Right lobe of liver (tissue), 6 donors: ENCODE data around the gene MOAP1. TPM values are rescaled to one million over a fixed set of nuclear protein-coding genes. Genes with fewer than 3 reads are reported as not detected.
"Not testable (repeated sequence)": the region's sequence is repeated elsewhere in the genome, so short reads cannot be mapped to it uniquely, and the experiment has no call there.

ENCODE experiments used
- ATAC-seq, 4 donors: fragments of 200-7000 bp; cut with Tn5 transposase; one replicate each; pipeline ENCODE4 v1.9.1; 2020; ENCODE audit warnings: mild to moderate bottlenecking in 4 of 4, moderate library complexity in 4 of 4
- DNase-seq, 3 donors: peaks; one replicate each; pipeline ENCODE4 v3.0.0-alpha.2; 2020
- H3K27ac ChIP-seq, 3 donors: fragments of 200-600 bp; one replicate each; pipeline ENCODE4 v1.8.0; 2022
- H3K27me3 ChIP-seq, 2 donors: fragments of 200-600 bp; one replicate each; pipeline ENCODE4 v1.8.0; 2022
- H3K36me3 ChIP-seq, 4 donors: fragments of 200-600 bp; sonication (generic) in 1 of 4; one replicate each; pipeline versions ENCODE4 v1.5.1 to v1.8.0; 2017 to 2022; ENCODE audit warnings: control low read depth in 1 of 4
- H3K4me1 ChIP-seq, 4 donors: fragments of 200-600 bp; sonication (generic) in 1 of 4; one replicate each; pipeline versions ENCODE4 v1.5.1 to v1.8.0; 2017 to 2022; ENCODE audit warnings: control low read depth in 1 of 4
- H3K4me3 ChIP-seq, 3 donors: fragments of 200-600 bp; one replicate each; pipeline ENCODE4 v1.8.0; 2022
- H3K9me3 ChIP-seq, 4 donors: fragments of 200-600 bp; sonication (generic) in 1 of 4; one replicate each; pipeline versions ENCODE4 v1.5.1 to v1.8.0; 2017 to 2022; ENCODE audit warnings: control low read depth in 1 of 4
- POLR2A ChIP-seq: fragments of 450-650 bp; IDR thresholded peaks from one replicate; pipeline ENCODE4 v1.6.1; 2017; ENCODE audit warnings: antibody characterized with exemption, mild to moderate bottlenecking
- WGBS: methylation state at CpG from one replicate; pipeline ENCODE4 v1.1.6; 2018; ENCODE audit warnings: low coverage, low lambda C conversion rate; ENCODE audit not compliant: insufficient coverage; ENCODE audit errors: missing lambda C conversion rate; 5-methylcytosine and 5-hydroxymethylcytosine counted together
- intact Hi-C, 2 donors: fragments of 100-400 bp; cut with DNase I; formaldehyde crosslinking; loops; one replicate each; pipeline versions ENCODE4 v1.11.2 to v1.14.1; 2022
- total RNA-seq, 6 experiments: library from RNA; depleted of rRNA in 2 of 6; stranded (reverse); fragments of >200 nt in 2 of 6; fragmentation: NEBNext Ultra II Directional in 3 of 6; extraction: Animal tissue kit (Norgen Biotek cat#: 25700) in 3 of 6; gene quantifications; one replicate each; pipeline versions ENCODE4 v1.1.0 to v1.2.4, GENCODE V29; 2016 to 2023
- TF ChIP-seq, protein P1 (sequence below), 4 donors: fragments of 200-600 bp in 3 of 4; fragments of 450-650 bp in 1 of 4; IDR thresholded peaks; one replicate each; pipeline versions ENCODE4 v1.5.1 to v1.8.0; 2016 to 2022; ENCODE audit warnings: antibody characterized with exemption in 4 of 4, mild to moderate bottlenecking in 2 of 4
- donor health status: DM: no; HTN: yes; CAD: no.
- donor health status: DM: no; HTN: no; CAD: no.
- donor health status: DM: no; HTN: no; CAD: no.
- donor health status: DM: no; HTN: yes; CAD: no.
- donor health status: DM: no; HTN: yes; CAD: no.

Gene MOAP1
- total RNA-seq, 6 experiments from 2014 or later, result 9.4 to 13.5 (median 11.3) TPM

DNA sequence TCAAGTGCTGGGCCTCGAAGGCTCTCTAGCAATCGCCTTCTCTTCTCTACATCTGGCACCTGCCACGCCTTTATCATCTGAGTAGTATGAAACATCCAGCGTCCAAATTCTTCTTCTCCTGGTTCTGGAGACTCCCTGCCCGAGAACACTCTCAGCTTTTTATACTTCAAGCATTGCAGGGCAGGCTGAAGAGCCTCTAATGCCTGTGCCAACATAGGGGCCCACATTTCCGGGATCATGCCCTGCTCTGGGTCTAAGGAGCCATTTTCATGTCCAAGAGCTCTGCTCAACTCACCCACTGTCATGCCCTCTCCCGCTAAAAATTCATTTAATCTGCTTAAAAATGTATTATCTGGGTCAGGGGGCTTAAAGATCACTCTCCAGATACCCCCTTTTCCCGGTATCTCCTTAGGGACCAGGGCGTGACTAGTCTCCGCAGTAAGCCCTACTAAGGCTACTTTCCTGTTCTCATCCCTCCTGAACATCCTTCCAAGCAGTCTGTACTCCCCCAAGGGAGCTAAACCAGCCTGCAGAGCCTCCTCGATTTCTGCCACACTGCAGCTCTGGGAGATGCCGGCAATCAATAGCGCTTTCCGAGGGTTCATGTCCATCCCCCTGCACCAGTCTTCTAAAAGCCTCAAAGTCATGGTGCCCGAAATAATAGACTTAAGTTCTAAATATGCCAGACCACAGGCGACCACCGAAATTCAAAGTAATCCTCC is 940 bp downstream of the MOAP1 start:
- no peak for DNase-seq
- H3K9me3 ChIP-seq, result no peaks in the 10 kb centered on the region
- H3K27me3 ChIP-seq, result no peaks in the 10 kb centered on the region
- intact Hi-C loops, result no loop called here
- peaks cover 0 to 10% (median 3%) of the 10 kb centered on the region in 4 donors for H3K4me1 ChIP-seq
- TF ChIP-seq, protein P1, sequence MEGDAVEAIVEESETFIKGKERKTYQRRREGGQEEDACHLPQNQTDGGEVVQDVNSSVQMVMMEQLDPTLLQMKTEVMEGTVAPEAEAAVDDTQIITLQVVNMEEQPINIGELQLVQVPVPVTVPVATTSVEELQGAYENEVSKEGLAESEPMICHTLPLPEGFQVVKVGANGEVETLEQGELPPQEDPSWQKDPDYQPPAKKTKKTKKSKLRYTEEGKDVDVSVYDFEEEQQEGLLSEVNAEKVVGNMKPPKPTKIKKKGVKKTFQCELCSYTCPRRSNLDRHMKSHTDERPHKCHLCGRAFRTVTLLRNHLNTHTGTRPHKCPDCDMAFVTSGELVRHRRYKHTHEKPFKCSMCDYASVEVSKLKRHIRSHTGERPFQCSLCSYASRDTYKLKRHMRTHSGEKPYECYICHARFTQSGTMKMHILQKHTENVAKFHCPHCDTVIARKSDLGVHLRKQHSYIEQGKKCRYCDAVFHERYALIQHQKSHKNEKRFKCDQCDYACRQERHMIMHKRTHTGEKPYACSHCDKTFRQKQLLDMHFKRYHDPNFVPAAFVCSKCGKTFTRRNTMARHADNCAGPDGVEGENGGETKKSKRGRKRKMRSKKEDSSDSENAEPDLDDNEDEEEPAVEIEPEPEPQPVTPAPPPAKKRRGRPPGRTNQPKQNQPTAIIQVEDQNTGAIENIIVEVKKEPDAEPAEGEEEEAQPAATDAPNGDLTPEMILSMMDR (IDR thresholded peaks at IDR 0.05), result no peak
- no peak for TF ChIP-seq POLR2A
- H3K4me3 ChIP-seq, result peak overlapping the region; percentile 68 to 98 (median 98)
- WGBS, result 53% methylated on average over 15 of the region's 17 CpGs
- no peak for ATAC-seq
- peaks cover 0 to 7% (median 0%) of the 10 kb centered on the region in 4 donors for H3K36me3 ChIP-seq
- peak overlapping the region; percentile 88 to 93 (median 92) for H3K27ac ChIP-seq

DNA sequence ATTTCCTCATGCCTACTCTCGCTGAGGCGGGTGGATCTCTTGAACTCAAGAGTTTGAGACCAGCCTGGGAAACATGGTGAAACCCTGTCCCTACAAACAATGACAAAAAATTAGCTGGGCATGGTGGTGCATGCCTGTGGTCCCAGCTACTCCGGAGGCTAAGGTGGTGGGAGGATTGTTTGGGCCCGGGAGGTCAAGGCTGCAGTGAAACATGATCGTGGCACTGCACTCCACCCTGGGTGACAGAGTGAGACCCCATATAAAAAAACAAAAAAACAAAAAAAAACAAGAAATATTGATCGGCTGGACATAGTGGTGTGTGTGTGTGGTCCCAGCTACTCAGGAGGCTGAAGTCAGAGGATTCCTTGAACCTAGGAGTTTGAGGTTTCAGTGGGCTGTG is 9.2 kb downstream of the MOAP1 start:
- H3K4me1 ChIP-seq, result no peaks in the 10 kb centered on the region
- H3K27ac ChIP-seq, result no peak overlapping the region
- no peaks in the 10 kb centered on the region for H3K27me3 ChIP-seq
- ATAC-seq (no peak), DNase-seq (peak in 1 of 3 donors; percentile 4)
- intact Hi-C loops, result no loop called here
- no peaks in the 10 kb centered on the region for H3K36me3 ChIP-seq
- no peaks in the 10 kb centered on the region for H3K9me3 ChIP-seq
- TF ChIP-seq, protein P1 (IDR thresholded peaks at IDR 0.05), result no peak
- TF ChIP-seq POLR2A, result no peak
- H3K4me3 ChIP-seq, result no peak overlapping the region
- WGBS, result 80% methylated on average over 5 of the region's 6 CpGs

DNA sequence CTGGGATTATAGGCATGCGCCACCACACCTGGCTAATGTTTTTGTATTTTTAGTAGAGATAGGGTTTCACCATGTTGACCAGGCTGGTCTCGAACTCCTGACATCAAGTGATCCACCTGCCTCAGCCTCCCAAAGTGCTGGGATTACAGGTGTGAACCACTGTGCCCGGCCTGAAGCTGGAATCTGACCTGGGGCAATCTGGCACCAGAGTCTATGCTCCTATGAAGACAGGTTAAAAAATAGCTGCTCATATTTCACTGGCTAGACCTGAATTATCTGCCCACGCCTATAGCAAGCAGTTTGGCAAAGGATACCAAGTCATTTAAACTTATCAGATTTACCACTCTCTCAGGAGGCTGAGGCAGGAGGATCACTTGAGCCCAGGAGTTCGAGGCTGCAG is 10.0 kb downstream of the MOAP1 start:
- H3K4me1 ChIP-seq, DNase-seq, H3K4me3 ChIP-seq, H3K27ac ChIP-seq, intact Hi-C loops, H3K27me3 ChIP-seq, H3K9me3 ChIP-seq, ATAC-seq, H3K36me3 ChIP-seq: not testable (repeated sequence)
- 85% methylated on average over 3 of the region's 5 CpGs for WGBS

DNA sequence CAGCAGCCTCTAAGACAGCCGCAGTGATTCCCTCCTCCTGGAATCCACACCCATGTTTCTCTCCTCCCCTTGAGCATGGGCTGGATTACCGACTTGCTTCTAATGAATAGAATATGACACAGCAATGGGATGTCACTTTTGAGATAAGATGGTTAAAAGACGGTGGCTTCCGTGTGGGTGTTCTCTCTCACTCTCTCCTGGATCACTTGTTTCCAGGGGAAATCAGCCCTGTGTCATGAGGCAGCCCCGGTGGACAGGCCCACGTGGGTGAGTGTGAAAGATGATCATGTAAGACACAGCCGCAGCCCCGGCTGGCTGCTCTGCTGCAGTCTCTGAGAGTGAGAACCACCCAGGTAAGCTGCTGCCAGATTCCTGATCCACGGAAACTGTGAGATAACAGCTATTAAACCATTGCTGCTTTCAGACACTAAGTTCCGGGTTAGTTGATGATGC is 10.7 kb downstream of the MOAP1 start:
- no peaks in the 10 kb centered on the region for H3K36me3 ChIP-seq
- ATAC-seq (peak in 1 of 4 donors; percentile 12), DNase-seq (peak in 1 of 3 donors; percentile 23)
- no peaks in the 10 kb centered on the region for H3K4me1 ChIP-seq
- intact Hi-C loops, result no loop called here
- 67% methylated on average over 8 of the region's 10 CpGs for WGBS
- TF ChIP-seq, protein P1 (IDR thresholded peaks at IDR 0.05), result no peak
- no peak for TF ChIP-seq POLR2A
- H3K4me3 ChIP-seq, result no peak overlapping the region
- no peaks in the 10 kb centered on the region for H3K9me3 ChIP-seq
- H3K27ac ChIP-seq, result no peak overlapping the region
- no peaks in the 10 kb centered on the region for H3K27me3 ChIP-seq

DNA sequence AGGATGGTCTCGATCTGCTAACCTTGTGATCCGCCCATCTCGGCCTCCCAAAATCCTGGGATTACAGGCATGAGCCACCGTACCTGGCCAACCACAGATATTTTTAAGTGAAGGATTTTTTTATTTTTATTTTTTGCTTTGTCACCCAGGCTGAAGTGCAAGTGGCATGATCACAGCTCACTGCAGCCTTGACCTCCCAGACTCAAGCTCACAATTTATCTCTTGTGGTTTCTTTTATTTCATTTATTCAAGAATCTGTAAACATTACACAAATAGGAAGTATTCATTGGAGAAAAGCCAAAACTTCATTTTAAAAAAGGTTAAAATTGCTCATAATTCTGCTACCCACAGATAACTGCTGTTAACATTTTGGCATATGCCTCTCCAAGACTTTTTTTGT is 13.3 kb downstream of the MOAP1 start:
- no peak for ATAC-seq
- no peaks in the 10 kb centered on the region for H3K36me3 ChIP-seq
- H3K4me3 ChIP-seq, result no peak overlapping the region
- WGBS, result 70% methylated on average over 4 of the region's 4 CpGs
- intact Hi-C loops, result no loop called here
- no peak overlapping the region for H3K27ac ChIP-seq
- no peaks in the 10 kb centered on the region for H3K4me1 ChIP-seq
- H3K9me3 ChIP-seq, result no peaks in the 10 kb centered on the region
- H3K27me3 ChIP-seq, result no peaks in the 10 kb centered on the region
- no peak for TF ChIP-seq POLR2A
- TF ChIP-seq, protein P1 (IDR thresholded peaks at IDR 0.05), result no peak
- no peak for DNase-seq

DNA sequence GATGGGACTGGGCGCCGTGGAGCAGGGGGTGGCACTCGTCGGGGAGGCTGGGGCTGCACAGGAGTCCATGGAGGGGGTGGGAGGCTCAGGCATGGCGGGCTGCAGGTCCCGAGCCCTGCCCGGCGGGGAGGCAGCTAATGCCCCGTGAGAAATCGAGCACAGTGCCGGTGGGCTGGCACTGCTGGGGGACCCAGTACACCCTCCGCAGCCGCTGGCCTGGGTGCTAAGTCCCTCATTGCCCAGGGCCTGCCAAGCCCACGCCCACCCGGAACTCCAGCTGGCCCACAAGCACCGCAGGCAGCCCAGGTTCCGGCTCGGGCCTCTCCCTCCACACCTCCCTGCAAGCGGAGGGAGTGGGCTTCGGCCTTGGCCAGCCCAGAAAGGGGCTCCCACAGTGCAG is 14.6 kb downstream of the MOAP1 start:
- H3K27me3 ChIP-seq, H3K4me1 ChIP-seq, DNase-seq, intact Hi-C loops, H3K36me3 ChIP-seq, H3K9me3 ChIP-seq, H3K27ac ChIP-seq, H3K4me3 ChIP-seq, ATAC-seq: not testable (repeated sequence)
- WGBS, result no CpG with 5 or more reads among the region's 20 CpGs

DNA sequence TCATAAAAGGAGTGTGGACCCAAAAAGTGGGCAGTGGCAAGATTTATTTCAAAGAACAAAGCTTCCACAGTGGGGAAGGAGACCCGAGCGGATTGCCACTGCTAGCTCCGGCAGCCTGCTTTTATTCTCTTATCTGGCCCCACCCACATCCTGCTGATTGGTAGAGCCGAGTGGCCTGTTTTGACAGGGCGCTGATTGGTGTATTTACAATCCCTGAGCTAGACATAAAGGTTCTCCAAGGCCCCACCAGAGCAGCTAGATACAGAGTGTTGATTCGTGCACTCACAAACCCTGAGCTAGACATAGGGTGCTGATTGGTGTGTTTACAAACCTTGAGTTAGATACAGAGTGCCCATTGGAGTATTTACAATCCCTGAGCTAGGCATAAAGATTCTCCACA is 15.1 kb downstream of the MOAP1 start:
- H3K27me3 ChIP-seq, H3K36me3 ChIP-seq, H3K4me3 ChIP-seq, ATAC-seq, H3K27ac ChIP-seq, H3K4me1 ChIP-seq, intact Hi-C loops, H3K9me3 ChIP-seq, DNase-seq: not testable (repeated sequence)
- WGBS, result 90% methylated on average over 4 of the region's 6 CpGs

DNA sequence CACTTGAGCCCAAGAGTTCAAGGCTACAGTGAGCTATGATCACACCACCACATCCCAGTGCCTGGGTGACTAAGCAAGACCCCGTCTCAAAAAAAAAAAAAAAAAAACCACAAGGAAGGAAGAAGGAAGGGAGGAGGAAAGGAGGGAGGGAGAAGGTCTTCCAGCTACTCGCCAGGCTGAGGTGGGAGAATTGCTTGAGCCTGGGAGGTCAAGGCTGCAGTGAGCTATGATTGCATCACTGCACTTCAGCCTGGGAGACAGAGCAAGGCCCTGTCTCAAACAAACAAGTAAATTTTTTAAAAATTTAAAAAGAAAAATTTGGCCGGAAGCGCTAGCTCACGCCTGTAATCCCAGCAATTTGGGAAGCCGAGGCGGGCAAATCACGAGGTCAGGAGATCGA is 16.1 kb downstream of the MOAP1 start:
- 82% methylated on average over 9 of the region's 9 CpGs for WGBS
- H3K27me3 ChIP-seq, H3K4me1 ChIP-seq, H3K27ac ChIP-seq, H3K9me3 ChIP-seq, DNase-seq, H3K36me3 ChIP-seq, ATAC-seq, intact Hi-C loops, H3K4me3 ChIP-seq: not testable (repeated sequence)
